H1 (cell line): ENCODE measurements around the gene IL2RG. TPM values are rescaled to one million over a fixed set of nuclear protein-coding genes. Genes with fewer than 3 reads are reported as not detected.

ENCODE experiments used
- CTCF ChIA-PET: fragments of 300-600 bp; sonication (Branson Sonifier 250); formaldehyde crosslinking; loops from one replicate; lab custom pipeline; 2021; ENCODE audit not compliant: partially characterized antibody; lab: Charles Lee
- POLR2A ChIA-PET: fragments of 300-600 bp; sonication (Branson Sonifier 250); formaldehyde crosslinking; loops from one replicate; lab custom pipeline; 2021; ENCODE audit warnings: inconsistent platforms; ENCODE audit not compliant: partially characterized antibody; lab: Charles Lee
- DNase-seq, 2 experiments: peaks; one replicate each; pipeline versions ENCODE4 v3.0.0 to v3.0.0-alpha.2; 2010 to 2022; ENCODE audit warnings: low spot score in 2 of 2, low read depth in 1 of 2, mixed read lengths in 1 of 2
- FAIRE-seq: peaks from 2 replicates; lab custom pipeline; 2011; peaks lifted over from hg19 to GRCh38; lab: Jason Lieb, UNC
- H2AFZ ChIP-seq: 2 replicates; pipeline ENCODE4 v1.8.1; 2012; ENCODE audit warnings: low read length, inconsistent platforms
- H2AK5ac ChIP-seq: 2 replicates; pipeline ENCODE4 v1.6.1; 2013; ENCODE audit warnings: low read depth, low read length
- H2BK120ac ChIP-seq: replicated peaks from 2 replicates; pipeline ENCODE3; 2013; ENCODE audit warnings: low read depth, low read length, inconsistent platforms
- H2BK12ac ChIP-seq: 2 replicates; pipeline ENCODE4 v1.6.1; 2013; ENCODE audit warnings: low read depth, low read length
- H2BK15ac ChIP-seq: 2 replicates; pipeline ENCODE4 v1.6.1; 2013; ENCODE audit warnings: low read length
- H2BK20ac ChIP-seq: 2 replicates; pipeline ENCODE4 v1.6.1; 2013; ENCODE audit warnings: low read length
- H2BK5ac ChIP-seq: 2 replicates; pipeline ENCODE4 v1.6.1; 2013; ENCODE audit warnings: low read depth, low read length
- H3K14ac ChIP-seq: 2 replicates; pipeline ENCODE4 v1.6.1; 2013; ENCODE audit warnings: inconsistent platforms; ENCODE audit not compliant: insufficient read length
- H3K18ac ChIP-seq: 2 replicates; pipeline ENCODE4 v1.6.1; 2013; ENCODE audit warnings: low read length; ENCODE audit errors: extremely low read depth
- H3K23ac ChIP-seq: 2 replicates; pipeline ENCODE4 v1.6.1; 2013; ENCODE audit warnings: inconsistent platforms; ENCODE audit not compliant: insufficient read length
- H3K23me2 ChIP-seq: 2 replicates; pipeline ENCODE4 v1.6.1; 2013; ENCODE audit warnings: low read depth, low read length
- H3K27ac ChIP-seq: 2 replicates; pipeline ENCODE4 v1.6.1; 2011; ENCODE audit warnings: low read depth, low read length, inconsistent platforms
- H3K27me3 ChIP-seq, 4 experiments: replicated peaks in 1 of 4; 1 replicate in 1 of 4; 2 replicates in 3 of 4; pipeline versions ENCODE4 v1.6.1 to v1.8.1; 2011 to 2013; ENCODE audit warnings: low read length in 3 of 4, mild to moderate bottlenecking in 3 of 4, inconsistent platforms in 2 of 4, mixed read lengths in 2 of 4, moderate library complexity in 1 of 4; ENCODE audit not compliant: control insufficient read depth in 3 of 4, insufficient read depth in 3 of 4; ENCODE audit errors: extremely low read depth in 1 of 4
- H3K36me3 ChIP-seq, 4 experiments: 2 replicates each; pipeline versions ENCODE4 v1.6.1 to v1.8.1; 2011 to 2013; ENCODE audit warnings: mild to moderate bottlenecking in 4 of 4, low read length in 3 of 4, moderate library complexity in 2 of 4, control low read depth in 1 of 4, inconsistent platforms in 1 of 4; ENCODE audit not compliant: insufficient read depth in 4 of 4, control insufficient read depth in 2 of 4
- H3K4ac ChIP-seq: replicated peaks from 2 replicates; pipeline ENCODE3; 2013; ENCODE audit warnings: low read length, low read depth, mixed read lengths, inconsistent platforms; ENCODE audit not compliant: insufficient read length
- H3K4me1 ChIP-seq, 4 experiments: replicated peaks in 1 of 4; 1 replicate in 1 of 4; 2 replicates in 3 of 4; pipeline versions ENCODE4 v1.6.1 to v1.8.1; 2011 to 2013; ENCODE audit warnings: low read length in 3 of 4, inconsistent platforms in 2 of 4, mixed read lengths in 1 of 4; ENCODE audit not compliant: insufficient read depth in 4 of 4, control insufficient read depth in 3 of 4
- H3K4me2 ChIP-seq, 2 experiments: 2 replicates each; pipeline versions ENCODE4 v1.6.1 to v1.8.1; 2011 to 2013; ENCODE audit warnings: low read depth in 2 of 2, low read length in 2 of 2, control low read depth in 1 of 2, inconsistent platforms in 1 of 2, mild to moderate bottlenecking in 1 of 2; ENCODE audit not compliant: insufficient read depth in 1 of 2
- H3K4me3 ChIP-seq, 4 experiments: fragments of 200-600, 300-600 bp in 1 of 4; sonication (generic), shearing (Covaris generic), sonication (Bioruptor Twin) in 1 of 4; 2 replicates each; pipeline versions ENCODE4 v1.5.1 to v1.8.1; 2011 to 2016; ENCODE audit warnings: low read length in 4 of 4, low read depth in 3 of 4, control low read depth in 2 of 4, inconsistent platforms in 2 of 4, mild to moderate bottlenecking in 2 of 4, mixed read lengths in 1 of 4, moderate library complexity in 1 of 4; ENCODE audit not compliant: insufficient read depth in 2 of 4; ENCODE audit errors: extremely low read depth in 1 of 4
- H3K56ac ChIP-seq: replicated peaks from 2 replicates; pipeline ENCODE3; 2013; ENCODE audit warnings: low read depth, mild to moderate bottlenecking, mixed read lengths, low read length, inconsistent platforms; ENCODE audit not compliant: insufficient read length
- H3K79me1 ChIP-seq: 2 replicates; pipeline ENCODE4 v1.6.1; 2013; ENCODE audit warnings: low read depth, low read length, control low read depth
- H3K79me2 ChIP-seq, 2 experiments: 2 replicates each; pipeline versions ENCODE4 v1.6.1 to v1.8.1; 2012 to 2013; ENCODE audit warnings: low read length in 2 of 2, mild to moderate bottlenecking in 2 of 2, inconsistent platforms in 1 of 2; ENCODE audit not compliant: insufficient read depth in 2 of 2, control insufficient read depth in 1 of 2
- H3K9ac ChIP-seq, 4 experiments: replicated peaks in 1 of 4; 1 replicate in 1 of 4; 2 replicates in 3 of 4; pipeline versions ENCODE4 v1.6.1 to v1.8.1; 2011 to 2013; ENCODE audit warnings: low read depth in 3 of 4, low read length in 3 of 4, control low read depth in 2 of 4, mild to moderate bottlenecking in 2 of 4, moderate library complexity in 2 of 4, inconsistent platforms in 1 of 4; ENCODE audit errors: extremely low read depth in 1 of 4
- H3K9me3 ChIP-seq, 2 experiments: 2 replicates each; pipeline versions ENCODE4 v1.6.1 to v1.8.1; 2012 to 2013; ENCODE audit warnings: mild to moderate bottlenecking in 2 of 2, moderate library complexity in 2 of 2, control low read depth in 1 of 2, inconsistent platforms in 1 of 2, low read depth in 1 of 2, low read length in 1 of 2, mixed read lengths in 1 of 2; ENCODE audit not compliant: insufficient read depth in 2 of 2
- H4K20me1 ChIP-seq, 2 experiments: replicated peaks in 1 of 2; 2 replicates each; pipeline versions ENCODE3 to v1.8.1; 2011 to 2013; ENCODE audit warnings: inconsistent platforms in 2 of 2, low read length in 2 of 2, mild to moderate bottlenecking in 1 of 2; ENCODE audit not compliant: insufficient read depth in 2 of 2, control insufficient read depth in 1 of 2
- H4K5ac ChIP-seq: 2 replicates; pipeline ENCODE4 v1.6.1; 2013; ENCODE audit warnings: low read length, low read depth, mixed read lengths, inconsistent platforms; ENCODE audit not compliant: insufficient read length
- H4K8ac ChIP-seq: 2 replicates; pipeline ENCODE4 v1.8.0; 2013; ENCODE audit warnings: mild to moderate bottlenecking, moderate library complexity, low read length, inconsistent platforms; ENCODE audit not compliant: insufficient read depth; ENCODE audit errors: extremely low read depth
- H4K91ac ChIP-seq: replicated peaks from 2 replicates; pipeline ENCODE3; 2013; ENCODE audit warnings: low read length, mixed read lengths, inconsistent platforms; ENCODE audit not compliant: insufficient read length
- ASH2L ChIP-seq: fragments of 200-600, 300-600 bp; sonication (generic); IDR thresholded peaks from one replicate; pipeline ENCODE4 v1.7.1; 2017; ENCODE audit warnings: low read length
- BRCA1 ChIP-seq: IDR thresholded peaks from 2 replicates; pipeline ENCODE4 v1.6.1; 2012; ENCODE audit warnings: low read depth, low read length, improper control_type of control experiment
- E2F6 ChIP-seq: IDR thresholded peaks from 2 replicates; pipeline ENCODE4 v1.6.1; 2012; ENCODE audit warnings: inconsistent platforms
- KDM4A ChIP-seq: IDR thresholded peaks from one replicate; pipeline ENCODE4 v1.7.1; 2012; ENCODE audit warnings: low read depth, mild to moderate bottlenecking, moderate library complexity, low read length, inconsistent platforms; ENCODE audit not compliant: severe bottlenecking
- RBBP5 ChIP-seq: IDR thresholded peaks from 2 replicates; pipeline ENCODE4 v1.7.1; 2012; ENCODE audit warnings: low read depth, mild to moderate bottlenecking, inconsistent platforms, low read length, moderate library complexity, borderline replicate concordance
- SAP30 ChIP-seq: fragments of 300-600 bp; sonication (generic); IDR thresholded peaks from 2 replicates; pipeline ENCODE4 v1.7.1; 2012; ENCODE audit warnings: low read length, moderate library complexity, mild to moderate bottlenecking, inconsistent platforms; ENCODE audit not compliant: insufficient read depth, insufficient replicate concordance
- SIN3A ChIP-seq, 2 experiments: IDR thresholded peaks in 1 of 2; conservative IDR thresholded peaks in 1 of 2; 2 replicates each; pipeline ENCODE4 v1.6.1; 2011 to 2012; ENCODE audit warnings: low read length in 2 of 2, improper control_type of control experiment in 1 of 2, low read depth in 1 of 2, mild to moderate bottlenecking in 1 of 2
- TBP ChIP-seq: IDR thresholded peaks from 2 replicates; pipeline ENCODE4 v1.6.1; 2011; ENCODE audit warnings: low read depth, low read length, improper control_type of control experiment
- WGBS, 2 experiments: shearing (Covaris generic) in 1 of 2; methylation state at CpG; one replicate each; pipeline versions ENCODE4 v1.1.6 to v1.1.7; 2013 to 2015; ENCODE audit warnings: low lambda C conversion rate in 2 of 2, mixed read lengths in 2 of 2, inconsistent platforms in 1 of 2, low coverage in 1 of 2, missing lambda C conversion rate in 1 of 2; ENCODE audit not compliant: insufficient replicate concordance in 2 of 2, insufficient coverage in 1 of 2, insufficient read length in 1 of 2; ENCODE audit errors: extremely low coverage in 1 of 2, missing lambda C conversion rate in 1 of 2; 5-methylcytosine and 5-hydroxymethylcytosine counted together
- polyA plus RNA-seq, 7 experiments: library from polyadenylated mRNA; depleted of rRNA in 3 of 7; stranded (reverse) in 5 of 7; unstranded in 2 of 7; fragments of >200 nt in 5 of 7; fragments of 200-250 nt in 2 of 7; gene quantifications; 1 replicate in 5 of 7; 2 replicates in 1 of 7; 4 replicates in 1 of 7; pipeline versions ENCODE4 v1.2.1 to v1.2.3, GENCODE V29; 2011 to 2013; ENCODE audit warnings: missing spikeins in 2 of 7, mixed read lengths in 2 of 7
- total RNA-seq: library from RNA; stranded (reverse); fragmentation: NEBNext Ultra II Directional; extraction: Animal tissue kit (Norgen Biotek cat#: 25700); gene quantifications from 2 replicates; pipeline ENCODE4 v1.2.1, GENCODE V29; 2021

IL2RG gene
- total and polyA plus RNA-seq, 2 of the 8 experiments (the other 6 are each of a cell fraction or from before 2014, with no cell fraction given), result not detected

- ChIA-PET CTCF (interaction anchor here (1.6 kb wide), 1 partner anchor 32 kb away, joined by 5 read pairs; no protein-coding TSS in a partner anchor), POLR2A (interaction anchor here (0.6 to 1.4 kb wide), 5 partner anchors 8 to 127 kb away, joined by 3 to 4 read pairs (median 3); partner anchors contain the start of gene MED12)
- Histone ChIP-seq H3K4me2 (peak overlapping the region; percentile 80 to 95), H2AK5ac (no peak overlapping the region), H4K20me1 (peaks cover 0 to 2% of the 10 kb centered on the region in 2 experiments), H3K23me2 (peaks cover 8% of the 10 kb centered on the region), H2BK5ac (no peak overlapping the region), H3K56ac (no peak overlapping the region), H2BK20ac (no peak overlapping the region), H2BK120ac (no peak overlapping the region), H3K79me2 (peaks cover 0 to 8% of the 10 kb centered on the region in 2 experiments; a peak in 2 of 4 replicates), H2BK15ac (no peak overlapping the region), H3K14ac (no peak overlapping the region), H2AFZ (no peak overlapping the region), H3K23ac (no peak overlapping the region), H3K4ac (no peak overlapping the region), H2BK12ac (no peak overlapping the region), H3K9me3 (no peaks in the 10 kb centered on the region), H3K4me1 (peaks cover 7 to 19% (median 13%) of the 10 kb centered on the region in 4 experiments), H3K9ac (peak overlapping the region; percentile 20 to 43 (median 34); a peak in 6 of 7 replicates), H3K79me1 (no peaks in the 10 kb centered on the region; the same call in 1 of the 2 replicates), H3K36me3 (no peaks in the 10 kb centered on the region), H4K5ac (no peak overlapping the region), H4K8ac (no peak overlapping the region; the same call in 1 of the 2 replicates), H3K27me3 (peaks cover 0 to 5% (median 0%) of the 10 kb centered on the region in 4 experiments; a peak in 1 of 7 replicates), H3K4me3 (peak overlapping the region; percentile 68 to 78 (median 73)), H3K18ac (peak overlapping the region; percentile 60), H3K27ac (peak overlapping the region; percentile 34; the same call in 1 of the 2 replicates), H4K91ac (no peak overlapping the region)
- WGBS, 2 experiments, result 4% methylated on average over 9 of the region's 46 CpGs; no CpG with 5 or more reads in 1 of the 2 experiments
- DNase-seq, result no peak
- FAIRE-seq, result no peak
- TF ChIP-seq TBP (no peak), RBBP5 (peak; percentile 64; the same call in 1 of the 2 replicates), BRCA1 (no peak), KDM4A (peak; percentile 49), E2F6 (no peak), ASH2L (peak; percentile 83), SIN3A (conservative IDR thresholded peaks at IDR 0.05 in 1 of 2, IDR thresholded peaks at IDR 0.05 in 1 of 2; ENCODE audit: low read depth in 1 of 2, low read length in 2 of 2) (0 out of 4 replicates have a peak, but pooled peaks have one; percentile 11 to 24), SAP30 (peak; percentile 53)
Measured at GRCh38 chrX:71095981-71096759, 15.2 kb downstream of the IL2RG start.
